Superior temporal gyrus (tissue), 1 donor: ENCODE results near the gene PPCDC.
"Not testable (repeated sequence)": the region's sequence is repeated elsewhere in the genome, so short reads cannot be mapped to it uniquely, and the experiment has no call there.

Source experiments
- DNase-seq: peaks from one replicate; pipeline ENCODE4 v3.0.0-alpha.2; 2016; ENCODE audit errors: extremely low spot score

The PPCDC gene

GRCh38 chr15:75067123-75067830 is 43.9 kb downstream of the PPCDC start:
- DNase-seq, result no peak

- DNase-seq, result no peak
These were observed 45.4 kb downstream of the PPCDC start for GRCh38 chr15:75068748-75069147.

GRCh38 chr15:75069301-75069925 is 46.0 kb downstream of the PPCDC start:
- DNase-seq, result no peak

- no peak for DNase-seq
These were observed 47.3 kb downstream of the PPCDC start for GRCh38 chr15:75070674-75071073.

- no peak for DNase-seq
These were observed 49.8 kb downstream of the PPCDC start for GRCh38 chr15:75073197-75073596.

- DNase-seq, result no peak
These were observed 52.9 kb downstream of the PPCDC start for GRCh38 chr15:75076277-75076676.

- DNase-seq, result not testable (repeated sequence)
These were observed 54.2 kb downstream of the PPCDC start for GRCh38 chr15:75077551-75077961.

GRCh38 chr15:75081150-75081549 is 57.8 kb downstream of the PPCDC start:
- DNase-seq, result no peak

- no peak for DNase-seq
These were observed 59.3 kb downstream of the PPCDC start for GRCh38 chr15:75082689-75083088.

- DNase-seq, result not testable (repeated sequence)
These were observed 62.3 kb downstream of the PPCDC start for GRCh38 chr15:75085708-75086107.

- DNase-seq, result no peak
These were observed 66.3 kb downstream of the PPCDC start for GRCh38 chr15:75089456-75090387.

- DNase-seq, result no peak
These were observed 67.0 kb downstream of the PPCDC start for GRCh38 chr15:75090388-75090734.

- DNase-seq, result no peak
These were observed 68.4 kb downstream of the PPCDC start for GRCh38 chr15:75091814-75092213.

- not testable (repeated sequence) for DNase-seq
These were observed 71.6 kb downstream of the PPCDC start for GRCh38 chr15:75094961-75095478.

- no peak for DNase-seq
These were observed 72.2 kb downstream of the PPCDC start for GRCh38 chr15:75095594-75095993.

GRCh38 chr15:75097939-75098338 is 74.5 kb downstream of the PPCDC start:
- DNase-seq, result no peak

GRCh38 chr15:75098404-75098803 is 75.0 kb downstream of the PPCDC start:
- DNase-seq, result no peak
